Measurements from ENCODE around the gene MZT1. TPM values are rescaled to one million over a fixed set of nuclear protein-coding genes. Genes with fewer than 3 reads are reported as not detected.

Gene MZT1
- total and polyA plus RNA-seq, 10 of the 15 experiments (the other 5 are each of a cell fraction or from before 2014, with no cell fraction given), result 16.2 to 47.6 (median 25.4) TPM

GRCh38 chr13:72745260-72745659 lies 17.8 kb upstream of the MZT1 start (continued):
- TF ChIP-seq ZBTB40 (IDR thresholded peaks at IDR 0.05; ENCODE audit: borderline replicate concordance), result no peak
- no peak for TF ChIP-seq PRDM15 (CRISPR knock-in tag; IDR thresholded peaks at IDR 0.05)
- no peak for TF ChIP-seq TARDBP (IDR thresholded peaks at IDR 0.05; ENCODE audit: borderline replicate concordance)
- no peak for TF ChIP-seq NFYA (IDR thresholded peaks at IDR 0.05; ENCODE audit: borderline replicate concordance, low read depth, low read length)
- no peak for TF ChIP-seq MTA3 (IDR thresholded peaks at IDR 0.05; ENCODE audit: borderline replicate concordance, low read length)
- TF ChIP-seq NFXL1 (IDR thresholded peaks at IDR 0.05; ENCODE audit: borderline replicate concordance), result no peak
- no peak for TF ChIP-seq KDM1A (IDR thresholded peaks at IDR 0.05; ENCODE audit: borderline replicate concordance)
- no peak for TF ChIP-seq HCFC1 (IDR thresholded peaks at IDR 0.05; ENCODE audit: low read length)
- no peak for TF ChIP-seq ZZZ3 (IDR thresholded peaks at IDR 0.05; ENCODE audit: control insufficient read depth, insufficient read length, low read depth)
- no peak for TF ChIP-seq BACH1 (IDR thresholded peaks at IDR 0.05; ENCODE audit: borderline replicate concordance)
- no peak for TF ChIP-seq SIN3A (IDR thresholded peaks at IDR 0.05; ENCODE audit: low read depth, low read length)

Data from GM12878 (cell line).